Neural cell (in vitro differentiated cells): ENCODE measurements around the gene SLC6A20. TPM values are rescaled to one million over a fixed set of nuclear protein-coding genes. Genes with fewer than 3 reads are reported as not detected.

Experiments used
- H2AFZ ChIP-seq: fragments of 200-600, 300-800 bp; sonication (generic), shearing (Covaris generic); 2 replicates; pipeline ENCODE4 v1.6.0; 2014; ENCODE audit warnings: low read depth, mild to moderate bottlenecking, antibody characterized with exemption, low read length, moderate library complexity
- H3F3A ChIP-seq: fragments of 200-600 bp; shearing (Covaris generic); 2 replicates; pipeline ENCODE4 v1.6.1; 2016; ENCODE audit warnings: mild to moderate bottlenecking, moderate library complexity, mixed read lengths, antibody characterized with exemption, low read length; ENCODE audit not compliant: insufficient read depth, poor library complexity, severe bottlenecking
- H3K27ac ChIP-seq: fragments of 200-600, 300-800 bp; sonication (generic), shearing (Covaris generic); 2 replicates; pipeline ENCODE4 v1.5.1; 2014; ENCODE audit warnings: mild to moderate bottlenecking, low read length, moderate library complexity
- H3K27me3 ChIP-seq: fragments of 300-800, 200-600 bp; sonication (generic), shearing (Covaris generic); 2 replicates; pipeline ENCODE4 v1.6.0; 2014; ENCODE audit warnings: mild to moderate bottlenecking, low read depth, low read length, moderate library complexity; ENCODE audit not compliant: insufficient read depth
- H3K36me3 ChIP-seq: fragments of 300-800, 200-600 bp; sonication (generic), shearing (Covaris generic); 2 replicates; pipeline ENCODE4 v1.5.1; 2014; ENCODE audit warnings: mild to moderate bottlenecking, antibody characterized with exemption, low read length, moderate library complexity; ENCODE audit not compliant: insufficient read depth
- H3K4me2 ChIP-seq: fragments of 300-800, 200-600 bp; sonication (generic), shearing (Covaris generic); 2 replicates; pipeline ENCODE4 v1.6.0; 2014; ENCODE audit warnings: mild to moderate bottlenecking, low read length
- H3K4me3 ChIP-seq: fragments of 300-800, 200-600 bp; sonication (generic), shearing (Covaris generic); 2 replicates; pipeline ENCODE4 v1.5.1; 2014; ENCODE audit warnings: mild to moderate bottlenecking, low read length, moderate library complexity
- H3K79me2 ChIP-seq: fragments of 200-600 bp; shearing (Covaris generic); replicated peaks from 2 replicates; pipeline ENCODE4 v1.6.0; 2014; ENCODE audit warnings: mild to moderate bottlenecking, low read length, moderate library complexity; ENCODE audit not compliant: insufficient read depth
- H3K9ac ChIP-seq: fragments of 300-800, 200-600 bp; sonication (generic), shearing (Covaris generic); 2 replicates; pipeline ENCODE4 v1.6.1; 2016; ENCODE audit warnings: mild to moderate bottlenecking, low read length, mixed read lengths
- H3K9me2 ChIP-seq: fragments of 200-600 bp; shearing (Covaris generic); 2 replicates; pipeline ENCODE4 v1.6.1; 2016; ENCODE audit warnings: mild to moderate bottlenecking, low read length, mixed read lengths; ENCODE audit not compliant: insufficient read depth
- H3K9me3 ChIP-seq: fragments of 200-600, 300-800 bp; sonication (generic), shearing (Covaris generic); 2 replicates; pipeline ENCODE4 v1.6.1; 2016; ENCODE audit warnings: mild to moderate bottlenecking, mixed run types, low read length, moderate library complexity, mixed read lengths
- H4K20me1 ChIP-seq: fragments of 200-600 bp; shearing (Covaris generic); 2 replicates; pipeline ENCODE4 v1.6.1; 2016; ENCODE audit warnings: mild to moderate bottlenecking, mixed run types; ENCODE audit not compliant: insufficient read depth
- CTCF ChIP-seq: fragments of 450-650 bp; IDR thresholded peaks from 2 replicates; pipeline ENCODE4 v1.5.1; 2014; ENCODE audit warnings: antibody characterized with exemption, mild to moderate bottlenecking, moderate library complexity; ENCODE audit not compliant: poor library complexity, severe bottlenecking
- EP300 ChIP-seq: fragments of 450-650 bp; conservative IDR thresholded peaks from 2 replicates; pipeline ENCODE4 v1.6.1; 2014; ENCODE audit warnings: antibody characterized with exemption, mild to moderate bottlenecking, moderate library complexity; ENCODE audit not compliant: poor library complexity, severe bottlenecking
- EZH2 ChIP-seq: fragments of 200-600, 300-800 bp; shearing (Covaris generic), sonication (generic); IDR thresholded peaks from 2 replicates; pipeline ENCODE4 v1.6.1; 2014; ENCODE audit warnings: antibody characterized with exemption, low read length, borderline replicate concordance, mild to moderate bottlenecking; ENCODE audit not compliant: insufficient read depth, poor library complexity, severe bottlenecking
- MXI1 ChIP-seq: fragments of 450-650 bp; conservative IDR thresholded peaks from 2 replicates; pipeline ENCODE4 v1.6.1; 2014; ENCODE audit warnings: antibody characterized with exemption, mild to moderate bottlenecking; ENCODE audit not compliant: poor library complexity, severe bottlenecking
- POLR2AphosphoS5 ChIP-seq: IDR thresholded peaks from 2 replicates; pipeline ENCODE4 v1.6.1; 2012
- RAD21 ChIP-seq: fragments of 450-650 bp; conservative IDR thresholded peaks from 2 replicates; pipeline ENCODE4 v1.6.1; 2014; ENCODE audit warnings: antibody characterized with exemption, mild to moderate bottlenecking, moderate library complexity
- SMC3 ChIP-seq: fragments of 450-650 bp; conservative IDR thresholded peaks from 2 replicates; pipeline ENCODE4 v1.6.1; 2014; ENCODE audit warnings: antibody characterized with exemption, mild to moderate bottlenecking, moderate library complexity; ENCODE audit not compliant: poor library complexity
- TAF1 ChIP-seq: IDR thresholded peaks from 2 replicates; pipeline ENCODE4 v1.6.1; 2012; ENCODE audit warnings: low read depth
- polyA plus RNA-seq: library from polyadenylated mRNA; depleted of rRNA; stranded (reverse); fragments of >200 nt; gene quantifications from 2 replicates; pipeline ENCODE4 v1.2.3, GENCODE V29; 2014
- TF ChIP-seq, protein P1 (sequence below): IDR thresholded peaks from 2 replicates; pipeline ENCODE4 v1.6.1; 2012; ENCODE audit warnings: borderline replicate concordance

Gene SLC6A20
- polyA plus RNA-seq, 1 donor from 2014 or later: not detected

GRCh38 chr3:45760878-45761711 lies 35.2 kb downstream of the SLC6A20 start:
- TF ChIP-seq, protein P1, sequence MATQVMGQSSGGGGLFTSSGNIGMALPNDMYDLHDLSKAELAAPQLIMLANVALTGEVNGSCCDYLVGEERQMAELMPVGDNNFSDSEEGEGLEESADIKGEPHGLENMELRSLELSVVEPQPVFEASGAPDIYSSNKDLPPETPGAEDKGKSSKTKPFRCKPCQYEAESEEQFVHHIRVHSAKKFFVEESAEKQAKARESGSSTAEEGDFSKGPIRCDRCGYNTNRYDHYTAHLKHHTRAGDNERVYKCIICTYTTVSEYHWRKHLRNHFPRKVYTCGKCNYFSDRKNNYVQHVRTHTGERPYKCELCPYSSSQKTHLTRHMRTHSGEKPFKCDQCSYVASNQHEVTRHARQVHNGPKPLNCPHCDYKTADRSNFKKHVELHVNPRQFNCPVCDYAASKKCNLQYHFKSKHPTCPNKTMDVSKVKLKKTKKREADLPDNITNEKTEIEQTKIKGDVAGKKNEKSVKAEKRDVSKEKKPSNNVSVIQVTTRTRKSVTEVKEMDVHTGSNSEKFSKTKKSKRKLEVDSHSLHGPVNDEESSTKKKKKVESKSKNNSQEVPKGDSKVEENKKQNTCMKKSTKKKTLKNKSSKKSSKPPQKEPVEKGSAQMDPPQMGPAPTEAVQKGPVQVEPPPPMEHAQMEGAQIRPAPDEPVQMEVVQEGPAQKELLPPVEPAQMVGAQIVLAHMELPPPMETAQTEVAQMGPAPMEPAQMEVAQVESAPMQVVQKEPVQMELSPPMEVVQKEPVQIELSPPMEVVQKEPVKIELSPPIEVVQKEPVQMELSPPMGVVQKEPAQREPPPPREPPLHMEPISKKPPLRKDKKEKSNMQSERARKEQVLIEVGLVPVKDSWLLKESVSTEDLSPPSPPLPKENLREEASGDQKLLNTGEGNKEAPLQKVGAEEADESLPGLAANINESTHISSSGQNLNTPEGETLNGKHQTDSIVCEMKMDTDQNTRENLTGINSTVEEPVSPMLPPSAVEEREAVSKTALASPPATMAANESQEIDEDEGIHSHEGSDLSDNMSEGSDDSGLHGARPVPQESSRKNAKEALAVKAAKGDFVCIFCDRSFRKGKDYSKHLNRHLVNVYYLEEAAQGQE: no peak
- no peak for TF ChIP-seq EP300
- TF ChIP-seq CTCF: peak; percentile 60
- TF ChIP-seq RAD21: peak; percentile 62
- no peak for TF ChIP-seq MXI1
- TF ChIP-seq SMC3: peak; percentile 65
- TF ChIP-seq TAF1: no peak
- no peak for TF ChIP-seq EZH2
- no peak for TF ChIP-seq POLR2AphosphoS5
- Histone ChIP-seq H3K27ac (no peak overlapping the region), H3K4me3 (no peak overlapping the region), H3K4me2 (no peak overlapping the region), H2AFZ (no peak overlapping the region), H3K36me3 (no peaks in the 10 kb centered on the region), H3K27me3 (no peaks in the 10 kb centered on the region), H3F3A (no peaks in the 10 kb centered on the region), H4K20me1 (no peaks in the 10 kb centered on the region), H3K9me2 (no peaks in the 10 kb centered on the region), H3K9ac (no peak overlapping the region), H3K9me3 (no peaks in the 10 kb centered on the region), H3K79me2 (no peaks in the 10 kb centered on the region)

- Histone ChIP-seq H3F3A (no peaks in the 10 kb centered on the region), H3K4me3 (no peak overlapping the region), H3K9ac (no peak overlapping the region), H3K79me2 (no peaks in the 10 kb centered on the region), H3K4me2 (no peak overlapping the region), H3K9me2 (no peaks in the 10 kb centered on the region), H3K27me3 (no peaks in the 10 kb centered on the region), H3K27ac (no peak overlapping the region), H3K9me3 (no peaks in the 10 kb centered on the region), H3K36me3 (no peaks in the 10 kb centered on the region), H4K20me1 (no peaks in the 10 kb centered on the region), H2AFZ (no peak overlapping the region)
- TF ChIP-seq, protein P1: no peak
- TF ChIP-seq MXI1 (no peak), CTCF (no peak), EP300 (no peak), POLR2AphosphoS5 (no peak), TAF1 (no peak), RAD21 (no peak), SMC3 (no peak), EZH2 (no peak)
Observed at GRCh38 chr3:45759851-45760250, 36.5 kb downstream of the SLC6A20 start.
